ENCODE data around the gene CFAP92.

DNA sequence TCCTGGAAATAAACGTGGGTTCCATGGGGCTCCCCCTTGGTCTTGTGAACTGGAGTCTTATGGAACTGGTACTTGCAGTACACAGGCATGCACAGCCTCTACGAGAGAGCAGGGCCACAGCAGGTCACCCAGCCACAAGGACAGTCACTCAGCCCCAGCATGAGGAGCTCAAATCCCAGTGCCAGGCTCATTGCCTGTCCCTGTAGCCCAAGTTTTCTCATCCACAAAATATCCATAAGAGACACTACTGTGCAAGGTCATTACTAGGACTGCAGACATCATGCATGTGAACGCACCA is 48.0 kb downstream of the CFAP92 start:
- TF ChIP-seq, protein P1, sequence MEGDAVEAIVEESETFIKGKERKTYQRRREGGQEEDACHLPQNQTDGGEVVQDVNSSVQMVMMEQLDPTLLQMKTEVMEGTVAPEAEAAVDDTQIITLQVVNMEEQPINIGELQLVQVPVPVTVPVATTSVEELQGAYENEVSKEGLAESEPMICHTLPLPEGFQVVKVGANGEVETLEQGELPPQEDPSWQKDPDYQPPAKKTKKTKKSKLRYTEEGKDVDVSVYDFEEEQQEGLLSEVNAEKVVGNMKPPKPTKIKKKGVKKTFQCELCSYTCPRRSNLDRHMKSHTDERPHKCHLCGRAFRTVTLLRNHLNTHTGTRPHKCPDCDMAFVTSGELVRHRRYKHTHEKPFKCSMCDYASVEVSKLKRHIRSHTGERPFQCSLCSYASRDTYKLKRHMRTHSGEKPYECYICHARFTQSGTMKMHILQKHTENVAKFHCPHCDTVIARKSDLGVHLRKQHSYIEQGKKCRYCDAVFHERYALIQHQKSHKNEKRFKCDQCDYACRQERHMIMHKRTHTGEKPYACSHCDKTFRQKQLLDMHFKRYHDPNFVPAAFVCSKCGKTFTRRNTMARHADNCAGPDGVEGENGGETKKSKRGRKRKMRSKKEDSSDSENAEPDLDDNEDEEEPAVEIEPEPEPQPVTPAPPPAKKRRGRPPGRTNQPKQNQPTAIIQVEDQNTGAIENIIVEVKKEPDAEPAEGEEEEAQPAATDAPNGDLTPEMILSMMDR (IDR thresholded peaks at IDR 0.05) = no peak
- TF ChIP-seq POLR2AphosphoS5 (IDR thresholded peaks at IDR 0.05; ENCODE audit: low read depth, low read length) (no peak), TCF7L2 (IDR thresholded peaks at IDR 0.05; ENCODE audit: low read depth, low read length) (no peak)
- TF ChIP-seq, protein P2, sequence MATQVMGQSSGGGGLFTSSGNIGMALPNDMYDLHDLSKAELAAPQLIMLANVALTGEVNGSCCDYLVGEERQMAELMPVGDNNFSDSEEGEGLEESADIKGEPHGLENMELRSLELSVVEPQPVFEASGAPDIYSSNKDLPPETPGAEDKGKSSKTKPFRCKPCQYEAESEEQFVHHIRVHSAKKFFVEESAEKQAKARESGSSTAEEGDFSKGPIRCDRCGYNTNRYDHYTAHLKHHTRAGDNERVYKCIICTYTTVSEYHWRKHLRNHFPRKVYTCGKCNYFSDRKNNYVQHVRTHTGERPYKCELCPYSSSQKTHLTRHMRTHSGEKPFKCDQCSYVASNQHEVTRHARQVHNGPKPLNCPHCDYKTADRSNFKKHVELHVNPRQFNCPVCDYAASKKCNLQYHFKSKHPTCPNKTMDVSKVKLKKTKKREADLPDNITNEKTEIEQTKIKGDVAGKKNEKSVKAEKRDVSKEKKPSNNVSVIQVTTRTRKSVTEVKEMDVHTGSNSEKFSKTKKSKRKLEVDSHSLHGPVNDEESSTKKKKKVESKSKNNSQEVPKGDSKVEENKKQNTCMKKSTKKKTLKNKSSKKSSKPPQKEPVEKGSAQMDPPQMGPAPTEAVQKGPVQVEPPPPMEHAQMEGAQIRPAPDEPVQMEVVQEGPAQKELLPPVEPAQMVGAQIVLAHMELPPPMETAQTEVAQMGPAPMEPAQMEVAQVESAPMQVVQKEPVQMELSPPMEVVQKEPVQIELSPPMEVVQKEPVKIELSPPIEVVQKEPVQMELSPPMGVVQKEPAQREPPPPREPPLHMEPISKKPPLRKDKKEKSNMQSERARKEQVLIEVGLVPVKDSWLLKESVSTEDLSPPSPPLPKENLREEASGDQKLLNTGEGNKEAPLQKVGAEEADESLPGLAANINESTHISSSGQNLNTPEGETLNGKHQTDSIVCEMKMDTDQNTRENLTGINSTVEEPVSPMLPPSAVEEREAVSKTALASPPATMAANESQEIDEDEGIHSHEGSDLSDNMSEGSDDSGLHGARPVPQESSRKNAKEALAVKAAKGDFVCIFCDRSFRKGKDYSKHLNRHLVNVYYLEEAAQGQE (IDR thresholded peaks at IDR 0.05; ENCODE audit: insufficient read depth in 1 of 2, low read depth in 2 of 2, low read length in 1 of 2) = no peak

All from Panc1 (cell line).